Measurements from ENCODE around the gene GSTO2. TPM values are rescaled to one million over a fixed set of nuclear protein-coding genes. Genes with fewer than 3 reads are reported as not detected.

The GSTO2 gene
- total and polyA plus RNA-seq, 12 donors, result 0.25 to 1.6 (median 0.94) TPM

GRCh38 chr10:104293011-104293410 lies 24.0 kb downstream of the GSTO2 start:
- Histone ChIP-seq H3K9me3 (no peaks in the 10 kb centered on the region), H3K36me3 (no peaks in the 10 kb centered on the region), H3K4me3 (no peak overlapping the region), H3K27ac (peak overlapping the region in 5 of 10 donors; percentile 0 to 36 (median 28)), H3K27me3 (peaks cover 0 to 6% (median 0%) of the 10 kb centered on the region in 7 donors), H3K4me1 (peaks cover 0 to 33% (median 18%) of the 10 kb centered on the region in 9 donors)
- ATAC-seq, result peak in 1 of 8 donors; percentile 33
- intact Hi-C loops (cut with DNase I), result loop anchor here in 2 of 10 donors (5.0 kb wide), 1 partner anchor 54 kb away; no protein-coding TSS in a partner anchor
- DNase-seq, result no peak
- no peak for TF ChIP-seq CTCF (IDR thresholded peaks at IDR 0.05)
- 39 to 59% methylated on average over 2 of the region's 2 CpGs for WGBS, 2 donors

- whole genome bisulfite sequencing, 2 donors, result 70 to 76% methylated on average over 5 of the region's 5 CpGs
- Histone ChIP-seq H3K27ac (peak overlapping the region in 1 of 10 donors; percentile 28), H3K4me1 (peaks cover 0 to 41% (median 27%) of the 10 kb centered on the region in 9 donors), H3K36me3 (no peaks in the 10 kb centered on the region), H3K27me3 (no peaks in the 10 kb centered on the region), H3K4me3 (no peak overlapping the region), H3K9me3 (no peaks in the 10 kb centered on the region)
- TF ChIP-seq CTCF (IDR thresholded peaks at IDR 0.05), result no peak
- DNase-seq, result no peak
- ATAC-seq, result no peak
- intact Hi-C loops (cut with DNase I), result loop anchor here in 2 of 10 donors (5.0 kb wide), 1 partner anchor 53 kb away; no protein-coding TSS in a partner anchor
Observed at GRCh38 chr10:104293781-104294321, 24.9 kb downstream of the GSTO2 start.

GRCh38 chr10:104296687-104297436 lies 27.9 kb downstream of the GSTO2 start:
- no peak overlapping the region for H3K27ac ChIP-seq
- peaks cover 17 to 62% (median 51%) of the 10 kb centered on the region in 9 donors for H3K4me1 ChIP-seq
- no peak overlapping the region for H3K4me3 ChIP-seq
- DNase-seq, result no peak
- H3K27me3 ChIP-seq, result no peaks in the 10 kb centered on the region
- 97 to 99% methylated on average over 10 of the region's 10 CpGs for WGBS, 2 donors
- intact Hi-C loops (cut with DNase I), result no loop called here
- TF ChIP-seq CTCF (IDR thresholded peaks at IDR 0.05), result no peak
- no peaks in the 10 kb centered on the region for H3K36me3 ChIP-seq
- H3K9me3 ChIP-seq, result peaks cover 0 to 3% (median 0%) of the 10 kb centered on the region in 11 donors
- ATAC-seq, result no peak

GRCh38 chr10:104297697-104298660 lies 29.0 kb downstream of the GSTO2 start:
- H3K27ac ChIP-seq, result peak overlapping the region in 9 of 10 donors; percentile 41 to 95 (median 92)
- ATAC-seq (no peak), DNase-seq (no peak)
- TF ChIP-seq CTCF (IDR thresholded peaks at IDR 0.05), result peak in 7 of 9 donors; percentile 28 to 50 (median 41)
- H3K4me1 ChIP-seq, result peaks cover 17 to 69% (median 54%) of the 10 kb centered on the region in 9 donors
- WGBS, 2 donors, result 55 to 60% methylated on average over 17 of the region's 17 CpGs
- intact Hi-C loops (cut with DNase I), result loop anchor here in 1 of 10 donors (2.0 kb wide), 1 partner anchor 41 kb away; the partner anchor contains the start of gene ITPRIP
- no peaks in the 10 kb centered on the region for H3K36me3 ChIP-seq
- no peaks in the 10 kb centered on the region for H3K27me3 ChIP-seq
- no peak overlapping the region for H3K4me3 ChIP-seq
- peaks cover 0 to 6% (median 0%) of the 10 kb centered on the region in 11 donors for H3K9me3 ChIP-seq
